SK-N-DZ (cell line): ENCODE results near the gene SEMA6B.

Experiments
- DNase-seq: peaks from one replicate; pipeline ENCODE4 v3.0.0-alpha.2; 2015; ENCODE audit warnings: low spot score

The SEMA6B gene

DNA sequence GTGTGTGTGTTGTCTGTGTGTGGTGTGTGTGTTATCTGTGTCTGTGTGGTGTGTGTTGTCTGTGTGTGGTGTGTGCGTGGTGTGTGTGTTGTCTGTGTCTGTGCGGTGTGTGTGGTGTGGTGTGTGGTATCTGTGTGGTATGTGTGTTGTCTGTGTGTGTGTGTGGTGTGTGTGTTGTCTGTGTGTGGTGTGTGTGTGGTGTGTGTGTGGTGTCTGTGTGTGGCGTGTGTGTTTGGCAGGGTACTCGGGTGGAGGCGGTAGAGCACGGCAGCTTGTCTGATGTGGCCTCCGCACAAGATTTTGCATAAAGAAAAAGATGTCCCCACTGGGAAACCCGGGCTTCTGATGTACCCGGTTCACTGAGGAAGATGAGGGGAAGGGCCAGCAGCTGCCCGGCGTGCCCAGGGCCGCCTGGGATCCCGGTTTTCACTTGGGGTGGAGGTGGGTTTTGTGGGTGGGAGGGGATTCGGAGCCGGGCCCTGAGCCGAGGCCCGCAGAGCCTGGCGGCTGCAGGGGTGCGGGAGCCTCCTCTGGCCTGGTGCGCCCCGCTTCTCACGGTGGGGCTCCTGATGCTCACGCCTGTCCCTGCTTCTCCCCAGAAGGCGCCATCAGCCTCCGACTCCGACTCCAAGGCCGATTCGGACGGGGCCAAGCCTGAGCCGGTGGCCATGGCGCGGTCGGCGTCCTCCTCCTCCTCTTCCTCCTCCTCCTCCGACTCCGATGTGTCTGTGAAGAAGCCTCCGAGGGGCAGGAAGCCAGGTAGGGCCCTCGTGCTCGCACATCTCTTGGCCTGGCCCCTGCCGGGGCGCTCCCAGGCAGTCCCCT lies 66.2 kb downstream of the SEMA6B start:
- no peak for DNase-seq
